BJ (cell line): Measurements from ENCODE around the gene CAMSAP2. TPM values are rescaled to one million over a fixed set of nuclear protein-coding genes. Genes with fewer than 3 reads are reported as not detected.

ENCODE experiments used
- CTCF ChIA-PET: fragments of 350-600 bp; formaldehyde crosslinking; extraction: SDS; loops from one replicate; lab custom pipeline; 2021; ENCODE audit warnings: antibody characterized with exemption, inconsistent platforms; lab: Yijun Ruan, JAX
- POLR2A ChIA-PET: fragments of 300-600 bp; sonication (Branson Sonifier 250); formaldehyde crosslinking; extraction: SDS; loops from one replicate; lab custom pipeline; 2021; ENCODE audit warnings: antibody characterized with exemption; lab: Charles Lee
- DNase-seq: peaks from one replicate; pipeline ENCODE4 v3.0.0-alpha.2; 2011; ENCODE audit warnings: low read depth
- H3K27me3 ChIP-seq: 2 replicates; pipeline ENCODE4 v1.6.0; 2011; ENCODE audit warnings: low read length; ENCODE audit not compliant: control insufficient read depth, insufficient read depth
- H3K36me3 ChIP-seq: 2 replicates; pipeline ENCODE4 v1.5.1; 2011; ENCODE audit warnings: low read length; ENCODE audit not compliant: control insufficient read depth, insufficient read depth
- H3K4me3 ChIP-seq: 2 replicates; pipeline ENCODE4 v1.5.1; 2011; ENCODE audit warnings: low read depth, mild to moderate bottlenecking, control low read depth, low read length
- polyA plus RNA-seq: library from polyadenylated mRNA; depleted of rRNA; stranded (reverse); fragments of >200 nt; gene quantifications from 2 replicates; pipeline ENCODE4 v1.2.3, GENCODE V29; 2011
- TF ChIP-seq, protein P1 (sequence below): IDR thresholded peaks from 2 replicates; pipeline ENCODE4 v1.5.1; 2011; ENCODE audit warnings: low read depth, mild to moderate bottlenecking, control low read depth, inconsistent platforms, low read length, moderate library complexity; ENCODE audit not compliant: insufficient read depth

Gene CAMSAP2
- polyA plus RNA-seq, 1 experiment: 7.5 TPM

DNA sequence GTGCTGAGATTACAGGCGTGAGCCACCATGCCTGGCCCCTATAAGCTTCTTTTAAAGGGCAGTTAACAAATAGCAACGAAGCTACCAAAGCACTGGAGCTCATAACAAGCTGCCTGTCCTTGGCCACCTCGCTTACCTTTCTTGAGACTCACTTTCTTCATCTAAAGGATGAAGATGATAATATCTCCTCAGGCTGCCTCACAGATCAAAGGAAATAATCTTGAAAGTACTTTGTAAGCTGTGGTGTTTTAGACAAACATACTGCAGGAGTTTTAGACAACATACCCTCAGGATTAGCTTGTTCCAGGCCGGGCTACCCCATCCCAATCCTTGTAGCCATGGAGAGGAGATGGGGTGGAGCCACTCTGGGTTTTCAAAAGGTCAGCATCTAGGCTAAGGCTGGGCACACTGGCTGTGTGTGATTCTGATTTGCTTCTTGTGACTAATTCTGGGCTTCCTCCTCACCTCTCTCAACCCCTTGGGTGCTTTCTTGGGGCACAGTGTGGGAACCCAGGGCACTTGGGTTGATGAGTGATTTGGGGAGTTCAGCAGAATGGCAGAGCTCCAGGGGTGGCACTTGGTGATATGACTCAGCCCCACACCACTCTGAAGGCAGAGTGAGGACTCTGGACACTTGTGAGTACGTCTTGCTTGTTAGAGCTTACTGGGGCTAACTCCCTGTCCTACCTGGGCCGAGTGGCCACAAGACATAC is 139.3 kb downstream of the CAMSAP2 start:
- ChIA-PET POLR2A (interaction anchor here (0.6 kb wide), 1 partner anchor 187 kb away, joined by 12 read pairs; no protein-coding TSS in a partner anchor), CTCF (interaction anchor here (0.6 kb wide), 1 partner anchor 35 kb away, joined by 5 read pairs; no protein-coding TSS in a partner anchor)
- no peak overlapping the region for H3K4me3 ChIP-seq
- no peak for DNase-seq
- TF ChIP-seq, protein P1, sequence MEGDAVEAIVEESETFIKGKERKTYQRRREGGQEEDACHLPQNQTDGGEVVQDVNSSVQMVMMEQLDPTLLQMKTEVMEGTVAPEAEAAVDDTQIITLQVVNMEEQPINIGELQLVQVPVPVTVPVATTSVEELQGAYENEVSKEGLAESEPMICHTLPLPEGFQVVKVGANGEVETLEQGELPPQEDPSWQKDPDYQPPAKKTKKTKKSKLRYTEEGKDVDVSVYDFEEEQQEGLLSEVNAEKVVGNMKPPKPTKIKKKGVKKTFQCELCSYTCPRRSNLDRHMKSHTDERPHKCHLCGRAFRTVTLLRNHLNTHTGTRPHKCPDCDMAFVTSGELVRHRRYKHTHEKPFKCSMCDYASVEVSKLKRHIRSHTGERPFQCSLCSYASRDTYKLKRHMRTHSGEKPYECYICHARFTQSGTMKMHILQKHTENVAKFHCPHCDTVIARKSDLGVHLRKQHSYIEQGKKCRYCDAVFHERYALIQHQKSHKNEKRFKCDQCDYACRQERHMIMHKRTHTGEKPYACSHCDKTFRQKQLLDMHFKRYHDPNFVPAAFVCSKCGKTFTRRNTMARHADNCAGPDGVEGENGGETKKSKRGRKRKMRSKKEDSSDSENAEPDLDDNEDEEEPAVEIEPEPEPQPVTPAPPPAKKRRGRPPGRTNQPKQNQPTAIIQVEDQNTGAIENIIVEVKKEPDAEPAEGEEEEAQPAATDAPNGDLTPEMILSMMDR: no peak
- H3K36me3 ChIP-seq: no peaks in the 10 kb centered on the region
- peaks cover 22% of the 10 kb centered on the region for H3K27me3 ChIP-seq

DNA sequence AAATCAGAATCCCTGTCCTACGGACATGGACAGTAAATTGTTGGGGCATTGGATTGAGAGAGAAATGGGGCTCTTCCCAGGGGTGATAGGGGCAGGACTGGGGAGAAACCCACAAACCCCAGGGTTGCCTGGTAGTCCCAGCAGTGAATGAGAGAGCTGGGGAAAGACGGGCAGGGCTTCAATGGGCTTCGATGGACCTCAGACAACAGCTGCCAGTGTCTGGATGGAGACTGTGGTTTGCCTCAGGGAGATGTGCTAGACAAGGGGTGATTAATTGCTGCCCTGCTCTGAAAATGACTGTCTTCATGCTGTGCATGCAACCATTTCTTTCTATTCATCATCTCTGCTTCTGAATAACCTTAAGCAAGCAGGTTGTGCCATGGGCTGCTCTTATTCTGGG is 141.5 kb downstream of the CAMSAP2 start:
- DNase-seq: no peak
- Histone ChIP-seq H3K27me3 (peaks cover 11% of the 10 kb centered on the region), H3K4me3 (no peak overlapping the region), H3K36me3 (no peaks in the 10 kb centered on the region)
- TF ChIP-seq, protein P1: no peak
- ChIA-PET CTCF (interaction anchor here (1.1 kb wide), 1 partner anchor 11 kb away, joined by 6 read pairs; no protein-coding TSS in a partner anchor), POLR2A (no interaction called here)

DNA sequence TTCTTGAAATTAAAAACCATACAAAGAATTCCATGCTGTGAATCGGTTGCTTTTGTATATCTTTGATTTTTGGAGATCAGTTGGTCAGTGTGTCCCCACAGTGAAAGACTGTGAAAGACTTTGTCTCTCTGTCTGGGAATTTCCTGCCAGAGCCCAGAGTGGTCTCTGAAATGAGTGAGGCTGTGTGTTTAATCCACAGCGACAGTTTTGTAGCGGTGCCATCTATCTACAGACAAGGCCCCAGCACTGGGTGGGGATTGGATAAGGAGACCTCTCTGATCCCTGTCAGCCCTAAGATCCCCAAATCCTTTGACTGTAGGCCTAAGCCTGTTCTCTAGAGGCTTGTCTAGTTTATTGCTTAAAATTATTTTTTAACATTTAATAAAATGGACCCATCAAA is 144.4 kb downstream of the CAMSAP2 start:
- no peaks in the 10 kb centered on the region for H3K36me3 ChIP-seq
- peaks cover 8% of the 10 kb centered on the region for H3K27me3 ChIP-seq
- POLR2A ChIA-PET: no interaction called here
- no peak for DNase-seq
- TF ChIP-seq, protein P1: no peak
- no peak overlapping the region for H3K4me3 ChIP-seq
- CTCF ChIA-PET: no interaction called here

DNA sequence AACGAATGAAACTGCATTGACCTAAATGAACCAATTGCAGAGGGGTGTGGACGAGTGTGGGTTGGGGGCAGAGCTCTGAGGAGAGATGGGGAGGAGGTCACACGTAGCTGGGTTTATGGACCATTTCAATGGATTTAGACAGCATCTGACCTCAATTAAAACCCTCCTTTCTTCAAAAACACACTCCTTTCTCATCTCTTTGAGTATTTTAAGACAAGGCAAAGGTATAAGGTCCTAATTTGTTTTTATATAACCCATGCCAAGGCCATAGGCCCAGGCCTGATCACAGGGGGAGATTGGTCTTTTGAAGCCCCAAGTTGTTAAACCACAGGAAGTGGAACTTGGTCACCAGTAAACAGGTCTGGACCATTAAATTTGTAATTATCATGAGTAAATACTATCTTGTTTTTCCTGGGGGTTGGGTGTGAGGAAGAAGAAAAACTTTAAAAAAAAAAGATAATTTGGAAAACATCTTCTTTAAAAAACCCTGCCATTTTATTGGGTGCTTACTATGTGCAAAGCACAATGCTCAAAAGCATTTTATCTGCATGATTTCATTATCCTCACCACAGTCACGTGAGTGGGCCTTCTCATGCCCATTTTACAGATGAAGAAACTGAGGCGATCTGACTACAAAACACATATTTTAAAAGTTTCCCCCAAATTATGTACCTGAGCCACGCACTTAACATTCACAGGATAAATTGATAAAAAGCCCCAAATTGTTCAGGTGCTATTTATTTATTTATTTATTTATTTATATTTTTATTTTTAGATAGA is 147.1 kb downstream of the CAMSAP2 start:
- DNase-seq: no peak
- CTCF ChIA-PET: no interaction called here
- H3K36me3 ChIP-seq: no peaks in the 10 kb centered on the region
- no peak overlapping the region for H3K4me3 ChIP-seq
- H3K27me3 ChIP-seq: peaks cover 6% of the 10 kb centered on the region
- TF ChIP-seq, protein P1: no peak
- POLR2A ChIA-PET: no interaction called here

DNA sequence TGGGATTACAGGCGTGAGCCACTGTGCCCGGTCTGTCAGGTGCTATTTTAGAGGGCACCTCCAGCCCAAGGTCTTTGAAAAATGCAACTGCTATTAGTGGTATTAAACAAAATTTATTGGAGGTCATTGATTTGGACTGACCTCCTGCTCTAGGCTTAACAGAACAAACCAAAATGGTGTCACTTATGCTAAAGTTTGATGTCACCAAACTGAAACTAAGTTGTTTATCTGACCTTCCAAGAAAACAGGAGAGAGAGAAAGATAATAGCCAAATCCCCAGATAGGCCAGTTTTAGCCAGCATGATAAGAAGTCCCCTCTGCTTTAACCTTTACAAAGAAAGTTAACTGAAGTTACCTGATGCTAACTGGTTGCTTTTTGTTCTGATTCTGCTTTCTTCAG is 147.9 kb downstream of the CAMSAP2 start:
- peaks cover 6% of the 10 kb centered on the region for H3K27me3 ChIP-seq
- CTCF ChIA-PET: interaction anchor here (0.6 kb wide), 1 partner anchor 29 kb away, joined by 3 read pairs; no protein-coding TSS in a partner anchor
- POLR2A ChIA-PET: no interaction called here

More for the DNA sequence above, 147.9 kb downstream of the CAMSAP2 start:
- Histone ChIP-seq H3K4me3 (no peak overlapping the region), H3K36me3 (no peaks in the 10 kb centered on the region)
- no peak for DNase-seq
- TF ChIP-seq, protein P1: no peak
